ENCODE results near the gene MRPL28.

- TF ChIP-seq CTCF (IDR thresholded peaks at IDR 0.05; ENCODE audit: borderline replicate concordance, extremely low read depth, low read length, poor library complexity, severe bottlenecking) = no peak
- TF ChIP-seq EZH2 (IDR thresholded peaks at IDR 0.05; ENCODE audit: borderline replicate concordance, low read depth, low read length, severe bottlenecking) = no peak
Observed at GRCh38 chr16:317583-317982, 52.8 kb downstream of the MRPL28 start.

All from DND-41 (cell line).